LNCaP clone FGC (cell line): ENCODE results near the gene GLIS2.
A peak's percentile ranks its signal among the peaks of the same experiment; 100 is the strongest.

Experiments used
- DNase-seq: peaks from one replicate; pipeline ENCODE4 v3.0.0-alpha.2; 2011; ENCODE audit warnings: low read depth
- H3K4me3 ChIP-seq: 2 replicates; pipeline ENCODE4 v1.5.1; 2011; ENCODE audit warnings: mild to moderate bottlenecking, low read depth, low read length, control low read depth
- TF ChIP-seq, protein P1 (sequence below): IDR thresholded peaks from 2 replicates; pipeline ENCODE4 v1.5.1; 2012; ENCODE audit warnings: mild to moderate bottlenecking; ENCODE audit not compliant: control insufficient read depth, insufficient read depth; ENCODE audit errors: extremely low read depth

The GLIS2 gene

DNA sequence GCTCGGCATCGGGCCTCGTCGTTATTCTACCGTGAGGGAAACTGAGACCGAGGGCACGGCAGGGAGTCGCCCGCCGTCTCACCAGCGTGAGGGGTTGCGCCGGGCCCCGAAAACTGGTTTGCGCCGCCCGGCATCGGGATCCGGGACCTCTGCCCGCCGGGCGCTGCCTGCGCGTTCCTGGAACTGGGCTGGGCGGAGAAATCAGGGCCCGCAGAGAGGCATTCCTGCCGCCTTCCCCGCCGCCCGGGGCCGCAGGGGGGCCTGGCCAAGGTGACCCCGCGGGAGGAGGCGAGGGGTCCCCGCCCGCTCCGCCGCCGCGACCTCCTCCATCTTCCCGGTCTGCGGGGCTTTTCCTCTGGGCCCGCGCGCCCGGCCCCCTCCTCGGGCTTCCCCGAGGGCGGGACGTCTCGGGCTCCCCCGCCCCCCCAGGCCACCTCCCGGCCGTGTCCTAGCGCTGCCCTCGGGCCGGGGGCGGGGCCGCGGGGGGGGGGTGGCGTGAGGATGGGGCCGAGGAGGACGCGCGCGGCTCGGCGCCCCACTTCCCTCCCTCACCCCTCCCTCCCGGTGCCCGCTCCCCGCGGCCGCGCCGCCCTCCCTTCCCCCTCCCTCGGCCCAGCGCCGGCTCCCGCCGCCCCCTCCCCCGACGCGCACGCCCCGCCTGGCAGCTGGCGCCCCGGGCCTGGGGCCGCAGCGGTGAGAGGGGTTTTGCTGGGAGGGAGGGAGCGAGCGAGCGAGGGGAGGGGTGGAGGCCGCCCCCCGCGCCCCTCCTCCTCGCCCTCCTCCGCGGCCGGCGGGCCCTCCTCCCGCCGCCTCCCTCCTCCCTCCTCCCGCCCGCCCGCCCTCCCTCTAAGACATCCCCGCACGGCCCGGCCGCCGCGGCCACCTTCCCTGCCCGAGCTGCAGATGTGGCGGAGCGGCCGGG lies at the start of gene GLIS2:
Gene GLIS2 (plus strand): TSS at position 882 of the 922 bp plus-strand sequence. CDS start 16,214 bp downstream, outside the sequence.
- H3K4me3 ChIP-seq, result peak within 1 kb of the TSS; percentile 53
- DNase-seq, result no peak
- TF ChIP-seq, protein P1, sequence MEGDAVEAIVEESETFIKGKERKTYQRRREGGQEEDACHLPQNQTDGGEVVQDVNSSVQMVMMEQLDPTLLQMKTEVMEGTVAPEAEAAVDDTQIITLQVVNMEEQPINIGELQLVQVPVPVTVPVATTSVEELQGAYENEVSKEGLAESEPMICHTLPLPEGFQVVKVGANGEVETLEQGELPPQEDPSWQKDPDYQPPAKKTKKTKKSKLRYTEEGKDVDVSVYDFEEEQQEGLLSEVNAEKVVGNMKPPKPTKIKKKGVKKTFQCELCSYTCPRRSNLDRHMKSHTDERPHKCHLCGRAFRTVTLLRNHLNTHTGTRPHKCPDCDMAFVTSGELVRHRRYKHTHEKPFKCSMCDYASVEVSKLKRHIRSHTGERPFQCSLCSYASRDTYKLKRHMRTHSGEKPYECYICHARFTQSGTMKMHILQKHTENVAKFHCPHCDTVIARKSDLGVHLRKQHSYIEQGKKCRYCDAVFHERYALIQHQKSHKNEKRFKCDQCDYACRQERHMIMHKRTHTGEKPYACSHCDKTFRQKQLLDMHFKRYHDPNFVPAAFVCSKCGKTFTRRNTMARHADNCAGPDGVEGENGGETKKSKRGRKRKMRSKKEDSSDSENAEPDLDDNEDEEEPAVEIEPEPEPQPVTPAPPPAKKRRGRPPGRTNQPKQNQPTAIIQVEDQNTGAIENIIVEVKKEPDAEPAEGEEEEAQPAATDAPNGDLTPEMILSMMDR, result no peak

DNA sequence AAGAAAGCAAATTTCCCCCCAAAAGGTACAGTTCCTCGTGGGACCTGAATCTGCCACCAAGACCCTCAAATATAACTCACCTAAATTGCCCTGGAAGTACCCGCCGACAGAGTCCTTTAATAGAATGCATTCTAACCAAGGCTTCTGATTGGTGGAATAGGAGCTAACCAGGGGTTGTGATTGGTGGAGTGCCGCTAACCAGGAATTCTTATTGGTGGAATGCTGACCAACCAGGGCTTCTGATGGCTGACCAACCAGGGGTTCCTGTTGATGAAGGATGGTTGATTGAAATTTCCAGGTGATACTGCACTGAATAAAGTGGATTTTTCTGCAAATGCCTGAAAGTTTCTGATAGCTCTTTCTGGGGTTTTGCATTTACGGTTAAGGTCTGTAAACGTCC lies 49.5 kb upstream of the GLIS2 start:
- TF ChIP-seq, protein P1, result no peak
- no peak for DNase-seq
- H3K4me3 ChIP-seq, result no peak overlapping the region

GRCh38 chr16:4270091-4270490 lies 45.8 kb upstream of the GLIS2 start:
- TF ChIP-seq, protein P1, result no peak
- H3K4me3 ChIP-seq, result no peak overlapping the region
- no peak for DNase-seq

GRCh38 chr16:4270595-4270994 lies 45.3 kb upstream of the GLIS2 start:
- DNase-seq, result no peak
- peak overlapping the region; percentile 64 for H3K4me3 ChIP-seq
- TF ChIP-seq, protein P1, result no peak

DNA sequence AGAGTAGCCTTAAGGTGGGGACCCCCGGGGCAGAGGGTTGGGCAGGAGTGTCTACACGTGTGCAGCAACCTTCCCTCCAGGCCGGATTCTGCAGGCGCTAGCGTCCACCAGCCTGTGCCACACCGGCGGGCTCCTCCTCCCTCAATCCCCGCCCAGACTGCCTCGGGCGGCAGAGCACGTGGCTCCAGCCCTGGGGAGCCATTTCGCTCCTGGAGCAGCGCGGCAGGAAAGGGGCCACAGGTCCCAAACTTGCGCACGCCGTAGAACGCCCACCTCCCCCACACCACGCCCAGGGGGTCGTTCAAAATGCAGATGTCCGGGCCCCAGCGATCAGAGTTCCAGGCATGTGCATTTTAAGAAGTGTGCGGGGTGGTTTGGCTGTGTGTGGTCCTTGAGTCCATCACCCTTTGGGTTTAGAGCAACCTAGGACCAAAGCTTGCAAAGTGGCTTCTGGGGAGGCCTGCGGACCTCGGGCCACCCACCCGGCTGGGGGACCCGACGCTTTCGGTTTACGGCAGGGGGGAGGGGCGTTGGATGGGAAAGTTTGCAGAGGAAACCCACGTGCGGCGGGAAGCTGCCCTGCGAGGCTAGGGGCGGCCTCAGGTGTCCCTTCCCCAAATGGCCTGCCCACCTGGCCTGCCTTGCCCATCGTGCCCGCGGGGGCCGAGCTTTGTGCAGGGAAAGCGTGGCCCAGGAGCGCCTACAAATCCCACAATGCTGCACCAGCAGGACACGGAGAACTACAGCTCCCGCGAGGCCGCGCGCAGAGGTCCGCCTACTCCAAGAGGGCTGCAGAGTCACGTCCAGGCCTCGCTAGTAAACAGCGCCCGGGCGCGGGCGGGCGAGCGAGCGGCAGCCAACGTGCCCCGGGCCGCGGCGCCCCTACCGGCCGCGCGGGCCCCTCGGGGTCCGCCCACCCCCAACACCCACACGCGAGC lies 44.4 kb upstream of the GLIS2 start:
- TF ChIP-seq, protein P1, result 0 out of 2 replicates have a peak, but pooled peaks have one; percentile 23
- peak; percentile 95 for DNase-seq
- peak overlapping the region; percentile 64 for H3K4me3 ChIP-seq

- H3K4me3 ChIP-seq, result peak overlapping the region; percentile 64
- TF ChIP-seq, protein P1, result no peak
- DNase-seq, result no peak
Measured at GRCh38 chr16:4272114-4272956, 43.5 kb upstream of the GLIS2 start.
